ENCODE data around the gene SKAP2.

DNA sequence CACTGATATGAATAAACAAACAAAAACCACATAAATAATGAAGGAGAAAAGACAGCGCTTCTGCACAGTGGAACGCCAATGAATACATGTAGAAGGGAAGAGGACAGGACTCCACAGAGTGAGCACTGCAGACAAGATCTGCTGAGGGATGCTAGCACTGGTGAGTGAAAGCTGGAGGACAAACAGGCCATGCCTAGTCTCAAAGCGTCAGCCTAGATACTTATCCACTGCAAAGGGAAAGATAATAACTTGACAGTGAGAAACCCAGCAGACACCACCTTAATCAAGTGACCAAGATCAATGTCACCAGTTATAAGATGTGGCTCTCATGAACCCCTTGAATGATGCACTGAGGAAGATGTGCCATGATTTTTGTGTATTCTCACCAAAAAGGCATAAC, 227.6 kb downstream of the SKAP2 start:
- TF ChIP-seq, protein P1, sequence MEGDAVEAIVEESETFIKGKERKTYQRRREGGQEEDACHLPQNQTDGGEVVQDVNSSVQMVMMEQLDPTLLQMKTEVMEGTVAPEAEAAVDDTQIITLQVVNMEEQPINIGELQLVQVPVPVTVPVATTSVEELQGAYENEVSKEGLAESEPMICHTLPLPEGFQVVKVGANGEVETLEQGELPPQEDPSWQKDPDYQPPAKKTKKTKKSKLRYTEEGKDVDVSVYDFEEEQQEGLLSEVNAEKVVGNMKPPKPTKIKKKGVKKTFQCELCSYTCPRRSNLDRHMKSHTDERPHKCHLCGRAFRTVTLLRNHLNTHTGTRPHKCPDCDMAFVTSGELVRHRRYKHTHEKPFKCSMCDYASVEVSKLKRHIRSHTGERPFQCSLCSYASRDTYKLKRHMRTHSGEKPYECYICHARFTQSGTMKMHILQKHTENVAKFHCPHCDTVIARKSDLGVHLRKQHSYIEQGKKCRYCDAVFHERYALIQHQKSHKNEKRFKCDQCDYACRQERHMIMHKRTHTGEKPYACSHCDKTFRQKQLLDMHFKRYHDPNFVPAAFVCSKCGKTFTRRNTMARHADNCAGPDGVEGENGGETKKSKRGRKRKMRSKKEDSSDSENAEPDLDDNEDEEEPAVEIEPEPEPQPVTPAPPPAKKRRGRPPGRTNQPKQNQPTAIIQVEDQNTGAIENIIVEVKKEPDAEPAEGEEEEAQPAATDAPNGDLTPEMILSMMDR (IDR thresholded peaks at IDR 0.05) = no peak
- no peak for TF ChIP-seq POLR2AphosphoS5 (IDR thresholded peaks at IDR 0.05; ENCODE audit: low read depth, low read length)
- TF ChIP-seq, protein P2, sequence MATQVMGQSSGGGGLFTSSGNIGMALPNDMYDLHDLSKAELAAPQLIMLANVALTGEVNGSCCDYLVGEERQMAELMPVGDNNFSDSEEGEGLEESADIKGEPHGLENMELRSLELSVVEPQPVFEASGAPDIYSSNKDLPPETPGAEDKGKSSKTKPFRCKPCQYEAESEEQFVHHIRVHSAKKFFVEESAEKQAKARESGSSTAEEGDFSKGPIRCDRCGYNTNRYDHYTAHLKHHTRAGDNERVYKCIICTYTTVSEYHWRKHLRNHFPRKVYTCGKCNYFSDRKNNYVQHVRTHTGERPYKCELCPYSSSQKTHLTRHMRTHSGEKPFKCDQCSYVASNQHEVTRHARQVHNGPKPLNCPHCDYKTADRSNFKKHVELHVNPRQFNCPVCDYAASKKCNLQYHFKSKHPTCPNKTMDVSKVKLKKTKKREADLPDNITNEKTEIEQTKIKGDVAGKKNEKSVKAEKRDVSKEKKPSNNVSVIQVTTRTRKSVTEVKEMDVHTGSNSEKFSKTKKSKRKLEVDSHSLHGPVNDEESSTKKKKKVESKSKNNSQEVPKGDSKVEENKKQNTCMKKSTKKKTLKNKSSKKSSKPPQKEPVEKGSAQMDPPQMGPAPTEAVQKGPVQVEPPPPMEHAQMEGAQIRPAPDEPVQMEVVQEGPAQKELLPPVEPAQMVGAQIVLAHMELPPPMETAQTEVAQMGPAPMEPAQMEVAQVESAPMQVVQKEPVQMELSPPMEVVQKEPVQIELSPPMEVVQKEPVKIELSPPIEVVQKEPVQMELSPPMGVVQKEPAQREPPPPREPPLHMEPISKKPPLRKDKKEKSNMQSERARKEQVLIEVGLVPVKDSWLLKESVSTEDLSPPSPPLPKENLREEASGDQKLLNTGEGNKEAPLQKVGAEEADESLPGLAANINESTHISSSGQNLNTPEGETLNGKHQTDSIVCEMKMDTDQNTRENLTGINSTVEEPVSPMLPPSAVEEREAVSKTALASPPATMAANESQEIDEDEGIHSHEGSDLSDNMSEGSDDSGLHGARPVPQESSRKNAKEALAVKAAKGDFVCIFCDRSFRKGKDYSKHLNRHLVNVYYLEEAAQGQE (IDR thresholded peaks at IDR 0.05; ENCODE audit: insufficient read depth in 1 of 2, low read depth in 2 of 2, low read length in 1 of 2) = no peak
- TF ChIP-seq TCF7L2 (IDR thresholded peaks at IDR 0.05; ENCODE audit: low read depth, low read length) = no peak
- no peak for TF ChIP-seq SIN3A (IDR thresholded peaks at IDR 0.05; ENCODE audit: borderline replicate concordance, insufficient read depth, low read depth, low read length)

All from Panc1 (cell line).